T-helper 1 cell (primary cell): ENCODE results near the gene LRRD1.
"Not testable (repeated sequence)": the region's sequence is repeated elsewhere in the genome, so short reads cannot be mapped to it uniquely, and the experiment has no call there.

Experiments
- DNase-seq, 5 donors: peaks; one replicate each; pipeline ENCODE4 v3.0.0-alpha.2; 2012 to 2020
- total RNA-seq, 4 donors: gene quantifications; one replicate each; lab custom pipeline; 2026; lab: John Stamatoyannopoulos, UW

Gene LRRD1
- total RNA-seq: 0 to 0.15 (median 0) reads per million in 4 donors

DNA sequence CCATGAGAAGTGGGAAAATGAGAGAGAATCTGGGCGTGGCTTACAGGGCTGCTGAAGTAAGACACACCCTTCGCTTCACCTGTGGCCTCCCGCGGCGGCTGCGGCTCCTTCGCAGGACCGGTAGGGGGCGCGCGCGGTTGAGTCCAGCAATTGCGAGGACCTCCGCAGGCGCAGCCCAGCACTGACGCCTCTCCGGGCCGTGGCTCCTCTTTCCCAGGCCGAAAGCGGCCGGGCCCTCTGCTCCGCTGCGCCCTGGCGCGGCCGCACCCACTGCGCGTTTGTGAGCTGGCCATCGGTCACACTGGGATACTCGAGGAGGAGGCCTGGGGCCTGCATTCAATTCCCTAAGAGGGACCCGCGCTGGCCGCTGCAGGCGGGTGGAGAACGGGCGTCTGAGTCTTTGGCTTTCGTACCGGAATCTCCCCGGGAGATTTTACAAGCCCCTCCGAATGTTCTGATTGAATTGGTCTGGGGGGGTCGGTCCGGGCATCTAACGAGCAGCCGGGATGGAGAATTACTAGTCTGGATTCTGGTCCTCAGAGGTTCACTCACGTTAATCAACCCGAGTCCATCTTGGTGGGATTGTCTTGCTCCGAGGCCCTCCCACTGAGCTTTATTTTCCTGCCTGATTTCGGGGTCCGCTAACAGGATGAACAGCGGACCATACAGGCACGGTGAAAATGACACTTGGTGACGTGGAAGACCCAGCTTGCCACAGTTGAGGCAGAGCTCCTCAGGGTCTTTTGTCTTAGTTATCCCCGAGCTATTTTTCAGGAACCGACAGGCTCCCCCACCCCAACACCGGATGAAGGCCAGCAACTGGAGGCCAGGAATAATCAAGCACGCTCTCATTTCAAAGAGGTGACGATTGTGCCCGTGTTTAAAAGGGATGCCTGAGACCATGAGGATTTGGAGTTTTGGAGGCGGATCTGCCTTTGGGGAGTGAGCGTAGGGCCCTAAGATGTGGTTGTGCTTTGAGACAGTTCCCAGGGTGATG, at the start of gene LRRD1:
Gene LRRD1 (minus strand): TSS at position 215 of the 997 bp plus-strand sequence. CDS start 13,940 bp downstream, outside the sequence.
- peak; percentile 75 to 87 (median 83) for DNase-seq

- DNase-seq: no peak
These were observed 49.8 kb upstream of the LRRD1 start for GRCh38 chr7:92228742-92229141.

GRCh38 chr7:92228100-92228499, 49.2 kb upstream of the LRRD1 start:
- DNase-seq: no peak

DNA sequence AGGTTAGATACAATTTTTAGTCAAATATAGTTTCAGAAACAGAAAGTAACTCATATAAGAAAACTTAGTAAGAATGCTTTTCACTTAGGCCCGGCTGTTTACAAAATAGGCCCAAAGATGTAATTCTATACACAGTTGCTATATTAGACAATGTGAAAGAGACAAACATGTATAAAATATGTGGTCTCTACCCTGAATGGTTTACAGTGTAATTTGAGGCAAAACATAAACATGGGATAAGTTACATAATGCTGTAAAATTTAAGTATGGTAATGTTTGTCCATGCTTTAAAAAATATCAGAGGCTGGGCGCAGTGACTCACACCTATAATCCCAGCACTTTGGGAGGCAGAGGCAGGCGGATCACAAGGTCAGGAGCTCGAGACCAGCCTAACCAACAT, 48.0 kb upstream of the LRRD1 start:
- no peak for DNase-seq

- no peak for DNase-seq
These were observed 42.8 kb upstream of the LRRD1 start for GRCh38 chr7:92221766-92222165.

DNA sequence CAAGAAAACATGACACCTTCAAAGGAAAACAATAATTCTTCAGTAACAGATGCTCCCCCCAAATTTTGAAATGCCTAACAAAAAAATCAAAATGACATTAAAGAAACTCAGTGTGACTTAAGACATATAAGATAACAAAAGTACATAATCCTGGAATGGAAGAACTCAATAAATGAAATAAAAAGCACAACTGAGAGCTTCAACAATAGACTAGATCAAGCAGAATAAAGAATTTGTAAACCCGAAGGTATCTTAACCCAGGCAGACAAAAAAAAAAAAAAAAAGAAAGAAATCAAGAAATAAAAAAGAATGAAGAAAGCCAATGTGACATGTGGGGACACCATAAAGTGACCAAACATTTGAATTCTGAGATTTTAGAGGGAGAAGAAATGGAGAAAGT, 27.7 kb upstream of the LRRD1 start:
- DNase-seq: no peak

DNA sequence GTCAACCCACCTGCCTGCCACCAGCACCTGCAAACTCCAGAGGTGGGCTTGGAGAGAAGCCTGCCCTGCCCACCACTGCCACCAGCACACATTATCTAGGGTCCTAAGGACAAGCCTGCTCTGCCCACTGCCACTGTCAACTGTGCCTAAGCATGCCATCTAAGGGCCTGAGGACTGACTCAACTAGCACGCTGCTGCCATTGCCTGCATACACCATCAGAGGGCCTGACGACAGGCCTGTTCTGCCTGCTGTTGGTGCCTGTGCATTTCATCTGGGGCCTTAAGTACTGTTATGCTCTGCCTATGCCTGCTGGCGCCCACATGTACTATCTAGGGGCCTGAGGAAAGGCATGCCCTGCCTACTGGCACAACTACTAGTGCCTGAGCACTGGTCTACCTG, 27.0 kb upstream of the LRRD1 start:
- no peak for DNase-seq

DNA sequence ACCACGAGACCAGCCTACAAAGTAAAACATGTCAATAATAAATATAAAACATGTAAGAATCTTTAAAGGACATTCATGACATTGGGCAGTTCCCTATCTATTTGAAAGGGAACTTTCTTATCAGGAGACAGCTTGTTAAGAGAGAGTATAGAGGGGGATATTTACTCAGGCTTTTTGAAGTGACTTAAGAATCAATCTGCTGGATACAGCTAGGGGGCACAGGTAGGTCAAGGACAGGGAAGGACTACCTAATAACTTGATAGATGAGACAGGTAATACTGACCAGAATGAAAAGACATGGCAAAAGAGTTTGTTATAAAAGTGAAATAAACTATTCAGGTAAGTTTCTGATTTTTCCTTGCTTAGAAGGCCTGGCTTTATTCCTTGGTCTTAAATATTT, 21.8 kb upstream of the LRRD1 start:
- DNase-seq: no peak

DNA sequence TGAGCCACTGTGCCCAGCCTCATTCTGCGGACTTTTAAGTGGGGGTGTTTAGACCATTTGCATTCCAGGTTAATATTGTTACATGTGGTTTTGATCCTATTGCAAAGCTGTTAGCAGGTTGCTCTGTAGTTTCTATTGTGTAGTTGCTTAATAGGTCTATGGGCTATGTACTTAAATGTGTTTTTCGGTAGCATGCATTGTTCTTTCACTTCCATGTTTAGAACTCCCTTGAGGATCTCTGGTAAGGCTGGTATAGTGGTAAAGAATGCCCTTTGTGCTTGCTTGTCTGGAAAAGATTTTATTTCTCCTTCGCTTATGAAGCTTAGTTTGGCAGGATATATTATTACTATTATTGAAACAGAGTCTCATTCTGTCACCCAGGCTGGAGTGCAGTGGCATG, 13.4 kb upstream of the LRRD1 start:
- DNase-seq: no peak

DNA sequence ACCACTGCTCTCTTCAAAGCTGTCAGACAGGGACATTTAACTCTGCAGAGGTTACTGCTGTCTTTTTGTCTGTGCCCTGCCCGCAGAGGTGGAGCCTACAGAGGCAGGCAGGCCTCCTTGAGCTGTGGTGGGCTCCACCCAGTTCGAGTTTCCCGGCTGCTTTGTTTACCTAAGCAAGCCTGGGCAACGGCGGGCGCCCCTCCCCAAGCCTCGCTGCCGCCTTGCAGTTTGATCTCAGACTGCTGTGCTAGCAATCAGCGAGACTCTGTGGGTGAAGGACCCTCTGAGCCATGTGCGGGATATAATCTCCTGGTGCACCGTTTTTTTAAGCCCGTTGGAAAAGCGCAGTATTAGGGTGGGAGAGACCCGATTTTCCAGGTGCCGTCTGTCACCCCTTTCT, 10.3 kb upstream of the LRRD1 start:
- DNase-seq: not testable (repeated sequence)

GRCh38 chr7:92184294-92184693, 5.4 kb upstream of the LRRD1 start:
- DNase-seq: not testable (repeated sequence)

DNA sequence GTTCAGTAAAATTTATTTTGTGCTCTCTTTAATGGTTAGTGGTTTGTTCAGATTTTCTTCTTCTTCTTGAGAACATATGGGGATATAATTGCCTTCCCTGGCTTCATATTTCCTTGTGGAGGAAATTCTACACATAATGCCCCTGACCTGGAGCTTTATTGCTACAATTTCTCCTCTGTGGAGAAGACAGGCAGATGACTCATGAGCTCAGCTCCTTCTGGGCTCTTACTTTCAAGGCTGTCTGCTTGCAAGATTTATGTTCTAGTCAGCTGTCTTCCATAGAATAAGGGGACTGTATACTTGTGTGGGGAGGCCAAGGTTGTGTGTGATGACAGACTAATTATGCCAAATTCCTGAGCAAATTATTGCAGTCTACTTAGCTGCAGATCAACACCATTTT, 1.6 kb downstream of the LRRD1 start:
- DNase-seq: no peak

DNA sequence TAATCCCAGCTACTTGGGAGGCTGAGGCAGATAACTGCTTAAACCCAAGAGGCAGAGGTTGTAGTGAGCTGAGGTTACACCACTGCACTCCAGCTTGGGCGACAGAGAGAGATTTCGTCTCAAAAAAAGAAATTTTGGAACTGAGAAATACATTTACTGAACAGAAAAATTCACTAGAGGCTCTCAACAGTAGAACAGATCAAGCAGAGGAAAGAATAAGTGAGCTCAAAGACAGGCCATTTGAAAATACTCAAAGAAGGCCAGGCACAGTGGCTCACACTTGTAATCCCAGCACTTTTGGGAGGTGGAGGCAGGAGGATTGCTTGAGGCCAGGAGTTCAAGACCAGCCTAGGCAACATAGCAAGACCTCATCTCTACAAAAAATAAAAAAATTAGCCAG, 9.4 kb downstream of the LRRD1 start:
- DNase-seq: not testable (repeated sequence)

DNA sequence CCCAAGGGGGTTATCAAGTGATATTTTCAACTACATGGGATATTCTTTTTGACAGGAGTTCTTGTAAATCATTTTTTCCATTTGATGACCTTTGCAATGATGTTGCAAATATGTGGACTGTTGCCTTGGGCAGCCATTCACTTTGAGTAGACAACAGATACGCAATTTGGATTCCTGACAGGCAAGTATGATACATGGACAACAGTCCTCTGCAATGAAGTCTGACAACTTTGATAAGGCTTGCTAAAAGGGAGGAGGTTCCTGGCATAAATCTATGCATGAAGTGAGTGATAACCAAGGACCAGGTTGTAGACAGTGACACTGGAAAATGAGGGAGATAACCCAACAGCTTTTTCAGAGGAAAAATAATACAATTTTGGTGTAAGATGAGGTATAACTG, 17.7 kb downstream of the LRRD1 start:
- DNase-seq: no peak

DNA sequence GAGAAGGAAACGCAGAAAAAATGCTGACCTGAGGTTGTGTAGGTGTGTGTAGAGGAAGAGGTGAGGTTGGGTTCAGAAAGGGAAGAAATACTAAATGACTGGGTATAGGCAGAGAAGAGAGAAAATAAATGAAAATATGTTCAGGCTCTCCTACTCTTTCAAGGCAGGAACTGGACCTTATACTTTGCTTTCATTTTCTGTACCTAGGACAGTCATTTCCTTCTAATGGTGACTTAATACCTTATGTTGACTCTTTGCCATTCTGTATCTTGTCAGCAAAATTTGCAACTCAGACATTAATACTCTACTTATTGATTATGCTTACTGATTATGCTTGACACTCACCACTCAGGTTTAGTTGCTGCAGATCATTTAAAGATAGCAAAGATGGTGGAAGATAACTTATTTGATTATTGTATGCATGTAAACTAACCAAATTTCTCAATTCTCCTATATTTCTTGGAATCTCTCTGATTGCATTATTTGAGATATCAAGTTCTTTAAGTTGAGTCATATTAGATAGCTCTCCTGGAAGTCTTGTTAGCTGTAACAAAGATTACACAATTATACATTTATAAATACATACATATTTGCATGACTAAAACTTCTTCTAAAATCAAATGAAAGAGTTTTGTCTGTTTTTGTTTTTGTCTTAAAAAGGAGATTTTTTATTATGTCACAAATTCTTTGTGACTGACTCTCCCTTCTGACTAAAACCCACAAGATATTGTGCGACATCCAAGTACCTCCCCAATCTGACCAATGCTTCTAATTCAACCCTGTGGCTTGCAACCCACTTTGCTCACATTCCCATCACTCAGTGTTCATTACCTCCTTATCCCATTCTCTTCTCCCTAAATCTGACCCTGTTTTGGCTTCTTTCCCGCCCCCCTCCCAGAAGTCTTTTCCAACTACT, 20.0 kb downstream of the LRRD1 start:
- DNase-seq: no peak

DNA sequence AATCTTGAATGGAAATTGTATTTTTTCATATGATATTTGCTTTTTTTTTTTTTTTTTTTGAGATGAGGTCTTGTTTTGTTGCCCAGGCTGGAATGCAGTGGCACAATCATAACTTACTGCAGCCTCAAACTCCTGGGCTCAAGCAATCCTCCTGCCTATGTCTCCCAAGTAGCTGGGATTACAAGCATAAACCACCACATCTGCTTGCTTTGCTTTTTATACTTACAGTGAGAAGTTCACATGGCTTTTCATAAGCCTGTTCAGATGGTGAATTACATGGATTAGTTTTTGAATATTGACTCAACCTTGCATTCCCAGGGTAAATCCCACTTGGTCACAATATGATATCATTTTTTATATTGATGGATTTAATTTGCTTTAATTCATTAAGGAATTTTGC, 22.0 kb downstream of the LRRD1 start:
- DNase-seq: no peak

DNA sequence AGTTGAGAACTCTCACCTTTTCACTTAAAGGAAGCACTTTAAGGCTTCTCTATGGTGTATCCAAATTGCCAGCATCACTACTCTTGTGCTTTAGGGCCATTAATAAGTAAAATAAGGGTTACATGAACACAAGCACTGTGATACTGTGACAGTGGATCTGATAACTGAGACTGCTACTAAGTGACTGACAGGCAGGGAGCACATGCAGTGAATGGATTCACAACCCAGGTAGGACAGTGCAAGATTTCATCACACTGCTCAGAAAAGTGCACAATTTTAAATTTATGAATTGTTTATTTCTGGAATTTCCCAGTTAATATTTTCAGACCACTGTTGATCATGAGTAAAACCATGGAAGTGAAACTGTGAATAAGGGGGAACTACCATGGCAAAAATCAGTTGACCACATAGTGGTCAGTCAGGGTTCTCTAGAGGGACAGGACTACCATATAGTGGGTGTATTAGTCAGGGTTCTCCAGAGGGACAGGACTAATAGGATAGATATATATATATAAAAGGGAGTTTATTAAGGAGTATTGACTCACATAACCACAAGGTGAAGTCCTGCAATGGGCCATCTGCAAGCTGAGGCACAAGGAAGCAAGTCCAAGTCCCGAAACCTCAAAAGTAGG, 23.7 kb downstream of the LRRD1 start:
- no peak for DNase-seq

GRCh38 chr7:92150450-92151017, 28.4 kb downstream of the LRRD1 start:
- DNase-seq: no peak

DNA sequence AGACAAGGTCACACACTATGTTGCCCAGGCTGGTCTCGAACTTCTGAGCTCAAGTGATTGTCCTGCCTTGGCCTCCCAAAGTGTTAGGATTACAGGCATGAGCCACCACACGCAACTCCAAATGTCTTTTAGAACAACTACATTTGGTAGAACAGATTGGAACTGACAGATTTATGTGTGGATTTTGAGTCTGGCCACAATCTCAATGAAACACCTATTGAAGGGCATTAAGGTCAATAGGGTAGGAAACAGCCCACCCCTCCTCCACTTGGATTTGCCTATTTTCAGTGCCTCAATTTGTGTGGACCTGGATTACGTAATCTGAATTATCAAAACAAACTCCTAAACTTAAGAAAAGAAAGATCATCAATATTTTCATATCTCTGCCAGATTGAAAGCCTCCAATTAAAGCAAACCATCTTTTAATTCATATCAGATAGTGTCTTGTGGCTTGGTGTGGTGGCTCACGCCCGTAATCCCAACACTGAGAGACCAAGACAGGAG, 29.2 kb downstream of the LRRD1 start:
- DNase-seq: no peak

DNA sequence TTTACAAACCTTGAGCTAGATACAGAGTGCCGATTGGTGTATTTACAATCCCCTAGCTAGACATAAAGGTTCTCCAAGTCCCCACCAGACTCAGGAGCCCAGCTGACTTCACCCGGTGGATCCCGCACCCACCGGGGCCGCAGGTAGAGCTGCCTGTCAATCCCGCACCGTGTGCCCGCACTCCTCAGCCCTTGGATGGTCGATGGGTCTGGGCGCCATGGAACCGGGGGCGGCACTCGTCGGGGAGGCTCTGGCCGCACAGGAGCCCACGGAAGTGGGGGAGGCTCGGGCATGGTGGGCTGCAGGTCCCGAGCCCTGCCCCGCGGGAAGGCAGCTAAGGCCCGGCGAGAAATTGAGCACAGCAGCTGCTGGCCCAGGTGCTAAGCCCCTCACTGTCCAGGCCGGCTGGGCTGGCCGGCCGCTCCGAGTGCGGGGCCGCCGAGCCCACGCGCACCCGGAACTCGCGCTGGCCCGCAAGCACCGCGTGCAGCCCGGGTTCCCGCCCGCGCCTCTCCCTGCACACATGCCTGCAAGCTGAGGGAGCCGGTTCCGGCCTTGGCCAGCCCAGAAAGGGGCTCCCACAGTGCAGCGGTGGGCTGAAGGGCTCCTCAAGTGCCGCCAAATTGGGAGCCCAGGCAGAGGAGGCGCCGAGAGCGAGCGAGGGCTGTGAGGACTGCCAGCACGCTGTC, 35.6 kb downstream of the LRRD1 start:
- DNase-seq: not testable (repeated sequence)

GRCh38 chr7:92142791-92143190, 36.2 kb downstream of the LRRD1 start:
- DNase-seq: not testable (repeated sequence)

DNA sequence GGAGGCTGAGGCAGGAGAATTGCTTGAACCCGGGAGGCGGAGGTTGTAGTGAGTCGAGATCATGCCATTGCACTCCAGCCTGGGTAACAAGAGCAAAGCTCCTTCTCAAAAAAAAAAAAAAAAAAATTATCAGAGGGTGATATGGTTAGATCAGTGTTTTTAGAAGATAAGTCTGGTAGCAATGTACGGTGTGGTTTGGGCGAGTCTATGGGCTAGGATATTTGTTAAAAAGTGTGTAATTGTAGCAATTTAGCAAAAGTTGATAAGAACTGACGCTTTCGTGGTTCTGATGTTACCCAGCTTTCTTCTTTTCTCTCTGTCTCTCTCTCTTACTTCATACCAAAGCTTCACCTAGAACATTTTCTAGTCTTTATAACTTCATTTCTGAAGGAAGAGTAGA, 37.8 kb downstream of the LRRD1 start:
- no peak for DNase-seq
